HG02588 (cell line): ENCODE results near the gene MAPT.
"Not testable (repeated sequence)": the region's sequence is repeated elsewhere in the genome, so short reads cannot be mapped to it uniquely, and the experiment has no call there.

Experiments used
- ATAC-seq: cut with Tn5 transposase; IDR thresholded peaks from one replicate; pipeline ENCODE4 v1.9.1; 2021; ENCODE audit warnings: mild to moderate bottlenecking, moderate library complexity; ENCODE audit not compliant: unreplicated experiment

Gene MAPT

DNA sequence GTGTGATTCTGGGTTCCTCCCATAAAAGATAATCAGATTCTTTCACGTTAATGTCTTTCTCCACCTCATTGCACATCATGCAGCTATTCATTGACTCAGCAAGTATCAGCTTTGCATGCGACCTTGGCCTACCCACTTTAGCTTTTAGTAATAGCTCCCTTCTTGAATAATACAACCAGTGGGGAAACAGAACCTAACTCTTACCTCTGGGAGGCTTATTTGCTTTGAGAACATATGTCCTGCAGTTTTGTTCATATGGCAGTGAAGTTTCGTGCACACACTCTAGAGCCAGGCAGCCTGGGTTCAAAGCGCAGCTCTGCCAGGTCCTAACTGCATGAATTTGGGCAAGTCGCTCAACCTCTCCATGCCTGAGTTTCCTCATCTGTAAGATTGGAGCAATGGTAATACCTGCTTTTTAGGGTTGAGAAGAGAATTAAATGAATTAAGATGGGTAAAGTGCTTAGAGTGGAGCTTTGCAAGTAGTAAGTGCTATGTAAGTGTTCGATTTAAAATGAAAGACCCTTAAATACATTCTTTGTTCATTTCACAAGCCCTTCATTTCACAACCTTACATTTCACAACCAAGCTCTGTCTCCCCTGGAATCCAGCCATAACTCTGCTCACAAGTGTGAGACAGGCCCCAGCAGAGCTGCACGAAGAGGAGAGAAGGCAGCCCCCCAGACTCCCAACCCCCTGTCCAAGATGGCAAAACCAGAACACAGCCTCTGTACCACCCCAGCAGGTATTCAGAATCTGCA, 29.3 kb downstream of the MAPT start:
- ATAC-seq, result no peak

- no peak for ATAC-seq
Measured at GRCh38 chr17:45924332-45924820, 30.0 kb downstream of the MAPT start.

DNA sequence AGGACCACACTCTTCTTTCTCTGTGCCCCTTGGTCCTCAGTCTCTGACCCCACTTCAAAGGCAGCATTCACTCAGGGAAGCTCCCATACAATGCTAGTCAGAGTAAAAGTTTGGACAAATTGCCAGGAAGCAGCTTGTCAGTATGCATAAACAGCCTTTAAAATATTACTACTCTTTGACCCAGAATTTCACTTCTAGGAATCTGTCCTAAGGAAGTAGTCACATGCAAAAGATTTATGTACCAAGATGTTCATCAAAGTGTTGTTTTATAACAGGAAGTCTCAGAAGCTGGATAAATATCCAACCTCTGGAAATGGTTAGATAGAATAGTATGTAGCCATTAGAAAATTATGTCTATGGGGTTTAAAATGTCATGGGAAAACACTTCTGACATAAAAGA, 31.0 kb downstream of the MAPT start:
- ATAC-seq, result no peak

- ATAC-seq, result no peak
Measured at GRCh38 chr17:45927247-45927646, 32.9 kb downstream of the MAPT start.

- ATAC-seq, result no peak
Measured at GRCh38 chr17:45929344-45929743, 35.0 kb downstream of the MAPT start.

DNA sequence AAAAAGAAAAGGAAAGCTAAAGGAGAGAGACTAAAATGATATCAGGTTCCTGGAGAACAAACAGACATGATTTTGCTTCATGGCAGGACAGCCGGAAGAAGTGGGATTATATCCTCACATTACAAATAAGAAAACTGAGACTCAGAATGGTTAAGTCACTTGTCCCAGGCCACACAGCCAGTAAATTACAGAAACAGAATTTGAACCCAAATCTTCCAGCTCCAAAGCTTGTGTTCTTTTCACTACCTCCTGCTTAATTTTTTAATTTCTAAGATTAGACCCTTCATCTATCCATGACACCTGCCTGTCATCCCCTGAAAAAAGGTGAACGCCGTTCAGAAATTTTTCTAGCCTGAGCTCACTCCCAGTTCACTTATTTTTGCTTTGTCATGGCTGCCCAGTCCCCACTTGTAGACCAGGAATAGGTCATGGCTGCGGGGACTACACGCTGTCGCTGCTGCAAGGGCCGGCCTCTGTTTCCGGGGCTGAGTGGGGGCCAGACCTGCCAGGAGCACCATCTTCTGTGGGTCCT, 36.1 kb downstream of the MAPT start:
- no peak for ATAC-seq

- ATAC-seq, result no peak
Measured at GRCh38 chr17:45931677-45932076, 37.3 kb downstream of the MAPT start.

GRCh38 chr17:45934044-45934979, 40.0 kb downstream of the MAPT start:
- ATAC-seq, result no peak

DNA sequence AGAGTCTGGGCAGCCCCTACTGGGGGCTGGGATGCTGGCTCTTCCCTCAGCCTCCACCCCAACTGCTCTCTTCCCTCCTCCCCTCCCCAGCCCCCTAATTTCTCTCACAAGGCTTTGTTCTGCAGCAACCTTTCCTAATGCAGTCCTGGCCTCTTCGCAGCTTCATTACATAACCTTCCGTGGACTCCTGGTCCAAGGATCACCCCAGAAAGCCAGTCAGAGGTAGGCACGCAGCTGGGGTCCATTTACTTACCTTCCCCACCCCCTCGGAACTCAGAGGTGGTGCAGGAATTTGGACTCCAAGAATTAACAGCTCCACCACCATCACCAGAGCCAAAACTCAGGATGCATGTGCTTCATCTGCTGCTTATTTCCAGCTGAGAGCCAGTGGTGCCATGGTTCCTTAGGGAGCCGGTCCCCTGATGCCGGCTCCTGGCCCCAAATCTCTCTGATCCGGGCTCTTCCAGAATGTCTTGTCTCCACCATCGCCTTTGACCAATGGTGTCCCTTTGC, 40.9 kb downstream of the MAPT start:
- ATAC-seq, result no peak

DNA sequence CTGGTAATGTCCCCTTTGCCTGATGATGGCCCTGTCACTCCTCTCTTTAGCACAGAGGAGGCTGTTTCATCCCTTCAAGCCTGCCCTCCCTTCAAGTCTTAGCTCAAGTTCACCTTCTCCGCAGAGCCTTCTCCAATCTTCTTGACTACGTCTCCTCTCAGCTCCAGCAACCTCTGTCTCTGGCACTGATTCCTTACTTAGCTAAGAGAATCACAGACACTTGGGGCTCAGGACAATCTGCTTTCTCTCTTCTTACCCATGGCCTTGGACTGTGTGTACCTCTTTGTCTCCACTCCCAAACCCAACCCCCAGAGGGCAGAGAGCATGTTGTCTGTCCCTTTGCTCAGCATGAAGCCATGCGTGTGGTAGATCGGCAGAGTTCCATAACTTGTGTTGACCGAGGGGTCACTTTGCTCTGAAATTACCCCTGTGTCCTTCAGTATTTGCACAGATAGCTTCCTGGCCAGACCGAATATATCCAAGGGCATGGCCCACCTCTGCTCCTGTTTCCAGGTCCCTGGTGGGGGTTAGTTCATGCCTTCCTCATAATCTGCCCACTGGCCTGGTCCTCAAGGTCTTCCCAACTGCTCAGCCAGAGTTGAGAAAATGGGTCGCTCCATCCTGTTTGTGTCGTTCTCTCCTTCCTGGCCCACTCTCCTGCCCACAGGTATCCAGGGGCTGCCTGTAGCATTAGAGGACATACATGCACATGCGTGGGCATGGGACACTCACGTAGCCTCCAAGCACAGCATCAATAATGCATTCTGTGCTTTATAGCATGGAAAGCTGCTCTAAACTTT, 41.6 kb downstream of the MAPT start:
- no peak for ATAC-seq

DNA sequence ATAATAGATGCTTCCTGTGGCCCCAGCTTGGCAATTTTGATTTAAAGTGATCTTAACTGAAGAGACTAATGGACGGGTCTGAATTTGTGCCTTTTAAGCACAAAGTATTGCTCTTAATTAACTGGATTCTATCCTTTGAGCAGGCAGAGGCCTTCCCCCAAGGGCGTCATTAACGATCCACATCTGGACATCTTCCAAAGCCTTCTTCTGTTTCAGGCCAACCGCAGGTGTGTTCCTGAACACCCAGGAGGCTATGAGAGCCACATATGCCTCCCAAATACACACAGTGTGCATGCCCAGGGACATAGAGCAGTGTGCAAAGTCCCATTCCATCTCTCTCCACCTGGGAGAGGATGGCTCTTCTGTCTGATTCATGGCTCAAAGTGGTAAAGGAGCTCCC, 42.3 kb downstream of the MAPT start:
- no peak for ATAC-seq

- not testable (repeated sequence) for ATAC-seq
Measured at GRCh38 chr17:45937186-45937585, 42.8 kb downstream of the MAPT start.

DNA sequence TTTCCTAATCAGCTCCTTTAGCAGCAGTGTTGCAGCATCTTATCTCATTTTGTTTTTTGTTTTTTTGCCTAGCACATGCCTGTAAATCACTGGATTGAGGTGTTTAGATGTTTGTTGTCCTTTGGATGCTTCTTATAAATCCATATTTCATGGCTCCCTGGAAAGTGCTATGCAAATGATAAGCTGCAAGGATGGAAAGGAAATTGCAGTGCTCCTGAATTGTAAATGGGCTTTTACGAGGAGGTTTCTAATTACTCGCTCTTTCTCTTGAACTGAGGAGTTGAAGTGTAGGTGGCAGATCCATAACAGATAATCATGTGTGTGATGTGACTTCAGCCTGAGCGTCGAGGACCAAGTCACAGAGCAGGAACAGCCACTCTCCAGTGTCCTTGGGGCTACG, 45.0 kb downstream of the MAPT start:
- no peak for ATAC-seq

DNA sequence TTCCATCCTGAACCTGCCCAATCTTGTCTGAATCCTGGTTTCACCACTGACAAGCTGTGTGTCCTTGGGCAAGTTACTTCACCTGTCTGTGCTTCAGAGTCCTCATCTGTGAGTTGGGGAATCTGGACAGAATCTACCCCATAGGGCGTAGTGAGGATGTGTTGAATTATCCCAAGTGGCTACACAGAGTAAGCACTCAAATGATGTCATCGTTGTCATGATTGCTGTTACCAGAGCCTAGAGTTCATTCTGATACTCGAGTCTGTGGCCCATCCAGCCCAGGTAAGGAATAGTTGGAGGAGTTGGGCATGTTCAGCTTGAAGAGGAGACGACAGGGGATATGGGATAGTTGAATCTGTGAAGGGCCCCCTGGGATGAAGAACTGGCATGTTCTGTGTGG, 45.9 kb downstream of the MAPT start:
- ATAC-seq, result no peak

DNA sequence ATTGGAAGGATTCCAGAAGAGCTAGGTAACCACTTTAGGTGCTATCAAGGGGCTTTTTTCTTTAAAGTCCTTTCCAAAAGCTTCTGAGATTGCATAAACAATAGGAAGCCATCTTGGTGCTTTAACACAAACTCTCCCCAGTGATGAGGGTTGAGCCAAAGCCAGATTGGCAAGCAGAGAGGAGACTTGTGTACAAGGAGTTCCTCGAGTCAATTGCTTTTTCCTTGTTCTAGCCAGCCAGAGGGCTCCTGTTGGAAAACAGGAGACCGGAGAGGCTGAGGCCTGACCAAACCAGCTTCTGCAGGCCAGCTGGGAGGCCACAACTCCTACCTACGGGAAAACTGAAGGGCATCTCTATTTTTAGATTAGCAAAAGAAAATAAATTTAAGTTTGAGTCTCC, 46.5 kb downstream of the MAPT start:
- ATAC-seq, result no peak

DNA sequence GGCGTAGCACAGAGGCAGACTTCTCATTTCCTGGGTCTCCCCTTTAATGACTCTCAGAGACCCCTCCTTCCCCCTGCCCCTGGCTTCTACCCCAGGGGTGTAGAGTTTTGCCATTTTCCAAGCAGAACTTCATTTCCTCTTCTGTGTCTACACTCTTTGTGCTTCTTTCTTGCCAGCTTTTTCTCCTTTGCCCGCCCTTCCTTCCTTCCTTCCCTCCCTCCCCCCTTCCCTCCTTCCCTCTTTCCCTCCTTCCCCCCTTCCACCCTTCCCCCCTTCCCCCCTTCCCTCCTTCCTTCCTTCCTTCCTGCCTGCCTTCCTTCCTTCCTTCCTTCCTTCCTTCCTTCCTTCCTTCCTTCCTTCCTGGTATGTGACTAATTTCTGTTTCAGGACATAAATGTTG, 47.0 kb downstream of the MAPT start:
- ATAC-seq, result no peak

DNA sequence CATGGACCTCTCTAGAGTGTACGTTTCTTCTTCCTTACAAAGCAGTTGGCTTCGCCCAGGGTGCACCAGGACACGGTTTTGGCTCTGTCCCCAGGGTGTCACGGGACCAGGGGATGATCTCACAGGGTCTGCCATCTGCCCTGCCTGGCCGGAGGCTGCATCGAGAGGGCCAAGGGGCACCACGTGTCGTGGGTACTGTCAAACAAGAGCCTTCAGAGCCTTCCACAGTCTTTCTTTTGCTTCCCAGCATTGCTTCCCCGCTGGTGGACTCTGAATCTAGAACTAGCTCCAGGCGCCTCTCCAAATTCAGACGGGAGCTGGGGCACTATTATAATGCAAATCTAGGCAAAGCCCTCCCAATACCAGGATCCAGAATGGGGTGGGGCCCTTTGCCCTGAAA, 47.9 kb downstream of the MAPT start:
- ATAC-seq, result no peak

GRCh38 chr17:45946841-45947256, 52.5 kb downstream of the MAPT start:
- no peak for ATAC-seq

- ATAC-seq, result no peak
Measured at GRCh38 chr17:45948498-45948880, 54.1 kb downstream of the MAPT start.

GRCh38 chr17:45948881-45949624, 54.7 kb downstream of the MAPT start:
- no peak for ATAC-seq
